Urothelium cell line (cell line): ENCODE results near the gene LMX1B.

Source experiments
- DNase-seq: peaks from one replicate; pipeline ENCODE4 v3.0.0; 2011; ENCODE audit warnings: low spot score, mixed read lengths
- FAIRE-seq: peaks from 2 replicates; lab custom pipeline; 2011; peaks lifted over from hg19 to GRCh38; lab: Jason Lieb, UNC

LMX1B gene

DNA sequence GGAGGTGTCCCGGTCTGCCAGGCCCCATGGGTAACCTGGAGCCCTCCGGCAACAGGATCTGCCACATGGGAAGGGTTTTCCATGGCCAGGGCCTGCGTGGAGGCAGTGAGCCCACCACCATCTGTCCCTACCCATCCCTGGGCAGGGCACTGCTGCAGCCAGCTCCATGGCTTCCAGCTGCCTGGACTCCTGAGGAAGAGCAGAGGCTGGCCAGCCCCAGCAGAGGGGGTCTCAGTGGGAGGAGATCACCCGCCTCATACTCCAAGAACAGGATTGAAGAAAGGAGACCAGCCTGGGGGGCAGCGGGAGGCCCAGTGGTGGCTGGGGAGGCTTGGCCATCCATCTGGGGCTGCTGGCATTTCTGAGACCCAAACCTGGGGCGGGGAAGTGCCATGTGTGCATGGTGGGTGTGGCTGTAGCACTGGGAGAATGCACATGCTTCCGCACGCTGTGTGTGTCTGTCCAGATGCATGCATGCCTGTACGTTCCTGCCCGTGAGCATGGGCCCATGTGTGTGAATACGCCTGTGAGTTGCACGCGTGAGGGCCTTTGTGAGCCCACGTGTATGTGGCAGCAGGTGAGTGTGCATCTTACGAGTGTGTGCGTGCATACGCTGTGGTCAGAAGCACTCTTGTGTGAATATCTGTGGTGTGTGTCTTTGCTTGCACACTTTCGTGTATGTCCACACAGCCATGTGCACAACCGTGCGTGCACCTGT, 78.5 kb downstream of the LMX1B start:
- DNase-seq (no peak), FAIRE-seq (no peak)

DNA sequence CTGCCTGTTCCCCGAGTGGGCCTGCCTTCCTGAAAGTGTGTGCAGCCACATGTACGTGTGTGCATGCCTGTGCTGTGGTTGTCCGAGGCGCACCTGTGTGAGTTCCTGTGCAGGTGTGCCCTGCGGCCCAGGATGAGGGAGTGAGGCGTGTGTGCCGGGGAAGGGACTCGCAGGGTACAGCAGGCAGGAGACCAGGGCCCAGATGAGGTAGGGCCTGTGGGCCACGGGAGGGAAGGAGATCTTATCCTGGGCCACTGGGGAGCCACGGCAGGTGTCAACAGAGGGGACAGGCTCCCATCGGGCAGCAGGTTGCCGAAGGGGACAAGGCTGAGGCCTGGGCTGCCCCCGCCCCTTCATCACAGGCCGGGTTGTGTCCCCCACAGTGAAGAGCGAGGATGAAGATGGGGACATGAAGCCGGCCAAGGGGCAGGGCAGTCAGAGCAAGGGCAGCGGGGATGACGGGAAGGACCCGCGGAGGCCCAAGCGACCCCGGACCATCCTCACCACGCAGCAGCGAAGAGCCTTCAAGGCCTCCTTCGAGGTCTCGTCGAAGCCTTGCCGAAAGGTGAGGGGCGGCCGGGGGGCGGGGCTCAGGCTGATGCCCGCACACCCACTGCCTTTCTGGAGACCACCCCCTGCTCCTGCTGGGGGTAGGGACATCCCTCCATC, 79.2 kb downstream of the LMX1B start:
- no peak for FAIRE-seq

DNA sequence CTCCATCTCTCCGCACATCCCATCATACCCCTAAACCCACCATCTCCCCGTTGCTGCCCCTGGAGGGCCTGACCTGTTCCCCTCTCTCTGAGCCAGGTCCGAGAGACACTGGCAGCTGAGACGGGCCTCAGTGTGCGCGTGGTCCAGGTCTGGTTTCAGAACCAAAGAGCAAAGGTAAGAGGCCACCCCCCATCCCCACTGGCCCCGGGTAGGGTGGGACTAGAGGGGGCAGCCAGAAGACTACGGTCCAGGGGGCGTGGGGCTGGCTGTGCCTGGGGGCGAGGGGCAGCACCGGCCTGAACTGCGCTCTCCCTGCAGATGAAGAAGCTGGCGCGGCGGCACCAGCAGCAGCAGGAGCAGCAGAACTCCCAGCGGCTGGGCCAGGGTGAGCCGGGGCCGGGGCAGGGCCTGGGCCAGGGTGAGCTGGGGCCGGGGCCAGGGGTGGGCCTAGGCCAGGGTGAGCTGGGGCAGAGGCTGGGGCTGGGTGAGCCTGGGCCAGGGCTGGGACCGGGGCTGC, 79.8 kb downstream of the LMX1B start:
- DNase-seq: no peak

More for the DNA sequence above, 79.2 kb downstream of the LMX1B start:
- DNase-seq: no peak

DNA sequence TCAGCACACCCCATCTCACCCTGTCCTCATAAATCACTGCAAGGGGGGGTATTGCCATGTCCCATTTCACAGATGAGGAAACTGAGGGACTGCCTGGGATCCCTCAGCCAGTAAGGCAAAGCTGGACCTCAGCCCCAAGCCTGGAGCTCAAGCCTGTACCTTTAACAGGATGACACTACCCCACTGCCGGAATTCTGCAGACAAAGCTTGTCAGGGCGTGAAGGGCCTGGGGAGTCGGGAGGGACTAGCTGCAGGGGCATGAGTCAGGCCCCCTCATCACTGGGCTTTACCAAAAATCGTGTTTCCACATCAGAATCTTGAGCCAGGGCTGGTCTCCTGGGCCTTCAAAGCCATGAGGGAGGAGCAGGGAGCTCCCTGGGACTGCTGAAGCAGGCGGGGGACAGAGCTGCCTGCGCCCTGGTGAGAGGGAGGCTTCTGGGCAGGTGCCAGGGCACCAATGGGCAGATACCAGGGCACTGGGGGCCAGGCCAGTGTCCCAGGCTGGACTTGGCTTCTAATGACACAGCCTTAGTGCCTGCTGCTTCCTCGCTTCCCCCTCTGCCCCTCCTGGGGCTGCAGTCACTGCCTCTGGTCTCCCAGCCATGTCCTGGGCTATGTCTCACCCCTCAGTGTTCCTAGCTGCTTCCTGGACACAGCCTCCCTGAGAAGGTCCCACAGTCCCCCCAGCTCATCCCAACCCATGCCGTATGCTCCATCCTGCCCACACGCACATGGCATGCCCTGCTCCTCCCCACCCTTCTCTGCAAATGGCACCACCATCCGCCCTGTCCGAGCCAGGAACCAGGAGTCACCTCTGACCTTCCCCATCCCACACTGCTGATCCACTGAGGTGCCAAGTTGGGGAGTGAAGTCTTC, 80.7 kb downstream of the LMX1B start:
- DNase-seq (no peak), FAIRE-seq (no peak)

More for the DNA sequence above, 79.8 kb downstream of the LMX1B start:
- no peak for FAIRE-seq

DNA sequence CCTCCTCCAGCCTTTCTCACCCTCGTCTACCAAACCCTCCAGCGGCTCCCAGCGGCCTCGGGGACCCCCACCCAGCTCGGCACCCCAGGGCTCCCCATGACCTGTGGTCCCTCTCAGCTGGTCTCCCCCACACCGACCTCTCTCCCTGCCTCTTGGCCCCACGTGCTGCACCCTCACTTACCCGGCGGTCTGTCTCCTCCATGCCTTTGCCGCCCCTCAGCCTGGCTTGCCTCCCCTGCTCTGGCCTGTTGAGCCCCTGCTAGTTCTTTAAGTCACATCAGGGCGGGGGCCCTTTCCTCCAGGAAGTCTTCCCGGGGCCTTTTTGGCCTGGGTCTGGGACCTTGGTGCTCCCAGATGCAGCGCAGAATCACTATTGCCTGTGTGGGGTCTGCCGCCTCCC, 81.5 kb downstream of the LMX1B start:
- DNase-seq: no peak

DNA sequence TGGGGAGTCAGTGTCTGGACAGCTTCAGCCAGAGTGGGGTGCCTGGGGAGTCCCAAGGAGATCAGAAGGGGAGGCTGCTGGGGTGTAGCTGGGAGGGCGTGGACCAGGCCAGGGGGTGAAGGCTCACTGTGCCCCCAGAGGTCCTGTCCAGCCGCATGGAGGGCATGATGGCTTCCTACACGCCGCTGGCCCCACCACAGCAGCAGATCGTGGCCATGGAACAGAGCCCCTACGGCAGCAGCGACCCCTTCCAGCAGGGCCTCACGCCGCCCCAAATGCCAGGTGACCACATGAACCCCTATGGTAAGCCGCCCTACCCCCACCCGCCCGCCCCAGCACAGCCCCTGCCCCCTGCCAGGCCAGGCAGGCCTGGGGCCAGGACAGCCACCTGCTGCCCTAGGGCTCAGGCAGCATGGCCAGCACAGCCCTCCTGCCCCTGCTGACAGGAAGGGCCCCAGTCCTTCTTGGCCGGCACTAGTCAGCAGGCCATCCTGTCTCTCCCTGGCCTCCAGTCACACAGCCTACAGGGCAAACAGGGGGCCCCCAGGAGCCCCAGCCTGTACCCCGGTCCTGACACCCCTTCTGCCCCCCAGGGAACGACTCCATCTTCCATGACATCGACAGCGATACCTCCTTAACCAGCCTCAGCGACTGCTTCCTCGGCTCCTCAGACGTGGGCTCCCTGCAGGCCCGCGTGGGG, 82.1 kb downstream of the LMX1B start:
- no peak for FAIRE-seq

More for the DNA sequence above, 81.5 kb downstream of the LMX1B start:
- FAIRE-seq: no peak

DNA sequence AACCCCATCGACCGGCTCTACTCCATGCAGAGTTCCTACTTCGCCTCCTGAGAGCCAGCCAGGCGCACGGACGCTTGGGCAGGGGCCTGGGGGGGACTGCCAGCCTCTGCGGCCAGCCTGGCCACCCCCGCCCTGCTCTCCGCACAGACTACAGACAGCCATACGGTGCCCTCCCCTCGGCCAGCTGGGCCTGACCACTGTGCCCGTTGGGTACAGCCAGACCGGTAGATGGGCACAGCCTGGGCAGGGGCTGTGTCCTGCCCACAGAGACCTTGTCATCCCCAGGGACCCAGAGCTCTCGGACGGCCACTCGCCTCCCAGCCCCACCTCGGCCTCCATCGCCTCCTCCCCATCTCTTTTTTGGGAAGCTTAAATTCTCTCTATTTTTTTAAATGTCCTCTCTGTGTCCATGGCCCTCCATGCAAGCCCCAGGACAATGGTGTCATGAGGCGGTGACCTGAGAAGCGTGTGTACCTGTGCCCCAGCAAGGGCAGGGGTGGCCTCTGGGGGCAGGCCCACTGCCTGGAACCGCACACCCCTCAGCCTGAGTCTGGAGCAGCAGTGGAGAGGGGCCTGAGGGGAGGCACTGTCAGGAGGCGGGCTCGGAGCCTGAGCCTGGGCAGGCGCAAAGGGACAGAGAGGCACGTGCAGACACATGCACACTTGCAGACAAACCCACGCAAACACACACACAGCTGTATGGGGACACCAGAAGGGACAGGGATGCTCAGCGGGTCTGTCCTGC, 82.8 kb downstream of the LMX1B start:
- FAIRE-seq (no peak), DNase-seq (no peak)

More for the DNA sequence above, 82.1 kb downstream of the LMX1B start:
- no peak for DNase-seq

DNA sequence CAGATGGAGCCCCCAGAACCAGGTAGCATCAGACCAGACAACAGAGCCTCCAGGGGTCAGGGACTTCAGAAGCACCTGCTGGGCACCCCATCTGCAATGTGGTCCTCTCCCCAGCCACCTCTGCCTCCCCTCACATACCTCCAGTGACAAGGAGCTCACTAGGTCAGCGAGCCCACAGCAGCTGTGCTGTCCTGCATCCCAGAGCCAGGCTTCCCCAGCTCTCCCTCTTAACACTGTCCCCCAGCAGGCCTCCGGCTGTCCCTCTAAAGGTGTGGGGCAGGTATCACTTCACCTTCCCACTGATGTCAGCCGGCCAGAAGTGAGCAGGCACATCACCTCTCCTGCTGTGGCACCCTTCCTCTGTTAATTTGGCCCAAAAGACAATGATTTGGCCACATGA, 83.6 kb downstream of the LMX1B start:
- DNase-seq (no peak), FAIRE-seq (no peak)

DNA sequence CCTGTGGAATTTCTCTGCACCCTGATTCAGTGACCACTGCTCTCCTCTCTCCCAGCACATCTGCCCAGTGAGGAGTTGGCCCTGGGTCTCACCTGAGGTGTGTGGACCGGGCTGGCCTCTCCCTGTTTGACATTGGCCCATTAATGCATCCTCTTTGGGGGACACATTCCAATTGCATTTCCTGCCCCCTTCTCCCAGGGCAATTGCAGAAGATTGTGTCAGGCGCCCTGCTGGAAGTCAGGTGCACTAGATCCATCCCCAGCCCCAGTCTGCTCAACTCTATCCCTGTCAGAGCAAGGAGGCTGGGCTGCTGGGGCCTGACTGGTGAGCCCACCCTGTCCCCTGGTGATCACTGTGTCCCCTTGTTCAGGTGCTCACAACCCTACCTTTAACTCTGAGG, 84.5 kb downstream of the LMX1B start:
- DNase-seq (no peak), FAIRE-seq (no peak)

DNA sequence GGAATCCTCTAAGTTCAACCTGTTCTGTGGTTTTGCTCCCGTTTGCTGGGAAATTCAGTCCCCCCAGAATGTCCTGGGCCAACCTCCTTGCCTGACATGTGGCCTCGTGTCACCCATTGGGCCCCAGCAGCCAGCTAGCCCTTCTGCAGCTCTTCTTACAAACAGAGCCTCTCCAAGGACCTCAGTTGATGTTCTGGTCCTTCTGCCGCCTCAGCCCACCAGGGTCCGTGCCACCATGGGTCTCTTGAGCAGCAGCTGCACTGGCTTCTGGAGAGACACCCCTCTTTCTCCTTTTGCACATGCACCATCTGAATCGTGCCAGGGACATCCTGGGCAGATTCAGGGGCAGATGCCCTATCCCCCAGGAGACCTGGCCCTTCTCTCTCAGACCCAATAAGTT, 85.0 kb downstream of the LMX1B start:
- FAIRE-seq: no peak

DNA sequence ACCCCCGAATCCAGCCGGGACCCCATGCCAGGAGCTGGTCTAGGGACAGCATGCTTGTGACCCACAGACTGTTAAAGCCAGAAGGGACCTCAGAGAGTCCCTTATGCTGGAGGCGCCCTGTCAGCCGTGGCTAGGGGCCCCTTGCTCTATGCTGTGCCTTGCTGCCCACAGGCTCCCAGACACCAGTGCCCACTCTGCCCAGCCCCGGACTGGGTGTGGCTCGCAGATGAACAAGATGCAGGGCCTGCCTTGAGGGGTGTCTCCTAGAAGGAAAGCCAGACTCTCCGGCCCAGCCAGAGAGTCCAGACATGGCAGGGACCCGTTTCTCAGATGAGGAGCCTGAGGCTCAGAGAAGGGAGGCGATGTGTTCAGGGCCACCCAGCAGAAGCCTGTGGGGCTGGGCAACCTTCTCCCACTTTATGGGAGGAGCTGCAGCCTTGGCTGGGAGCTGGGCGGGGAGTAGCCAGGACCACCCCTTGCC, 85.7 kb downstream of the LMX1B start:
- FAIRE-seq (no peak), DNase-seq (no peak)

More for the DNA sequence above, 85.0 kb downstream of the LMX1B start:
- DNase-seq: no peak

DNA sequence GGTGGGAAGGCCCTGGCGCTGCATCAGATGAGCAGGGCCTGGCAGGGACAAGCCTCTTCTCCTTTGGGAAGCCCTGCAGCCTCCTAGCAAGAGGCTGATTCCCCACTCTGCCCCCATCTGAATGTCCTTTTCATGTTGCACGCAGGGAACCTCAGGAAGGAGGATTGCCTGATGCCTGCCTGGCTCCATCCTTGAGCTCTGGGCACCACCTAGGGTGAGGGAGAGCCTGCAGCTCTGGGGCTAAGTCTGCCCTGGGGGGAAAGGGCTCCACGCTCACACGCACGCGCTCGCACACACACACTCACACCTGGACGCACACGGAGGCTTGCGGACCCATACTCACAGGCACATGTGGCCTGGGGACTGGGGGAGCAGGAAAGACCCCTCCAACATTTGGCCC, 86.6 kb downstream of the LMX1B start:
- FAIRE-seq (no peak), DNase-seq (no peak)

DNA sequence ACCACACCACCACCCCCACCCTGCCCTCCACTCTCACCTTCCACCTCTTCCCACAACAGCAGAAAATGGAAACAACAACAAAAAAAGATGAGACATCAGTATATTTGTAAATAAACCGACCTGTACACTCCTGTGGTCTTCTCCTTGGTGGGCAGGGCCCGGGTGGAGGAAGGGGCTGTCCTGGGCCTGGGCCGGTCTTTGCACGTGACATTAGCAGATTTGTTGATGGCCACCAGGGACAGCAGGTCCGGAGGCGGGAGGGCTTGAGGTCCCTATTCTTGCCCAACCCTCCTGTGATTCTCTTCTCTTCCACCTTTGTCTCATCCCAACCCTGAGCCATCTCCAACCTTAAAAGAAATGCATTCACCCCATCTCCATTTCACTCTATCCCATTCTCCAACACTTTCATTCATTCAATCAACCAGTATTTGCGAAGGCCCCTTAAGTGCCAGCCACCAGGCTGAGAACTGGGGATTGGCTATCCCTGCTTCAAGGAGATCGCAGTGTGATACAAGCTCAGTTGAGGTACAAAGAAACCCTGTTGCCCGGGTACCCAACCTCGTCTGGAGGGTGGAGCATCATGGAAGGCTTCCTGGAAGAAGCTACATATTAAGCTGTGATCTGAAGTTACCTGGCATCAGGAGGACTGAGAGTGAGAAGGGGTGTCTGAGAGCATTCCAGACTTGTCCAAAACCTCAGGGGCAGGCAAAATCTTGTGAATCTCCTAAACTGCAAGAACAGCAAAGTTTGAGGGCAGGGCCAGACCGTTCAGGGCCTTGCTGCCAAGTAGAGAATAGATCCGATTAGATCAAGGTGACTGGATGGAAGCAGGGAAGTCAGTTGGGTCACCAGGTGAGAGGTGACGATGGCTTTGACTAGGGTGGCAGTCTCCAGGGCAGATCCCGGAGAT, 87.4 kb downstream of the LMX1B start:
- DNase-seq (no peak), FAIRE-seq (no peak)

DNA sequence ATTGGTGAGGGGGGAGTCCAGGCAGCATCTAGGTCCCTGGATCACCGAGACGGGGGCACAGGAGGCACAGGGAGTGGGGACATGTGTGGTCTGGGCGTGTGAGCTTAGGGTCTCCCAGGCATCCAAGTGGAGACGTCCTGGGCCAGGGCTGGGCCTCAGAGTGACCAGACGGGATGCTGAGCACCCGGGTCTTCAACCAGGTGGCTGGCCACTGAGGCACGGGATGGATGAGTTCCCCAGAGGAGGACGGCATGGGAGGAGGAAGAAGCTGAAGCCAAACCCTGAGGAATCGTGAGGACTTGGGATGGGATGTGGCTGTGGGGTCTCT, 88.0 kb downstream of the LMX1B start:
- DNase-seq (no peak), FAIRE-seq (no peak)

DNA sequence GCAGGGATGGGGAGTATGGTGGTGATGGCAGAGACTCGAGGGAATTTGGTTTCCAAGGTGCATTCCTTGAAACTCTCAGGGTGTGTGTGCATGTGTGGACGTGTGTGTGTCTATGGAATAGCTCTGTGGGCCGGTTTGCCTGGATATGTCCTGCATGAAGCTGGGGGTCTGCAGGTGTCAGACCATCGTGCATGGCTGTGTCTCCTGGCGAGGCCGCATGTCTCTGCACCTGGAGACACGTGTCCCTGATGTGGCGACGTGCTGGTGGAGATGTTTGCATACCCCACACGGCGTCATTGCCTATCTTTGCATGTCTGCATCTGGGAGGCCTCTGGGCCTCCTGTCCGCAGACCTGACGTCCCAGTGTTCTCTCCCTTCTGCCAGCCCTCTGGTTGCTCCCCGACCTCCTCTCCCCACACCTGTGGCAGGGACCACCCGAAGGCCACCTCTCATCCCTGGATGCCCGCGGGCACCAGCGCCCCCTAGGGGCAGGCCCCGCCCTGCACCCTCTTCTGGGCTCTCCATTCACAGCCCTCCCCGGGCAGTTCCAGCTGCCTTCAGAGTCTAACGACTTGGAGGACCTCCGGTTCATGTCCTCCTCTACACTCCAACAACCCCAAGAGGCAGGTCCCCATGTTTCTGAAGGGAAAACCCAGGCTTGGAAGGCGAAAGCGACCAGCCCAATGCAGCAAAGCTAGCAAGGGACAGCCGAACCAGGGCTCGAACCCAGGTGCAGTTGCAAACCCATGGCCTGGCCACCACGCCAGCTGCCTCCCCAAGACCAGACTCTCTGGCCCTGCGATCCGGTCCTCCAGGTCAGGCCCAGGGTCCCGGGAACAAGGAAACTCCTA, 88.6 kb downstream of the LMX1B start:
- DNase-seq (peak; percentile 40), FAIRE-seq (no peak)

DNA sequence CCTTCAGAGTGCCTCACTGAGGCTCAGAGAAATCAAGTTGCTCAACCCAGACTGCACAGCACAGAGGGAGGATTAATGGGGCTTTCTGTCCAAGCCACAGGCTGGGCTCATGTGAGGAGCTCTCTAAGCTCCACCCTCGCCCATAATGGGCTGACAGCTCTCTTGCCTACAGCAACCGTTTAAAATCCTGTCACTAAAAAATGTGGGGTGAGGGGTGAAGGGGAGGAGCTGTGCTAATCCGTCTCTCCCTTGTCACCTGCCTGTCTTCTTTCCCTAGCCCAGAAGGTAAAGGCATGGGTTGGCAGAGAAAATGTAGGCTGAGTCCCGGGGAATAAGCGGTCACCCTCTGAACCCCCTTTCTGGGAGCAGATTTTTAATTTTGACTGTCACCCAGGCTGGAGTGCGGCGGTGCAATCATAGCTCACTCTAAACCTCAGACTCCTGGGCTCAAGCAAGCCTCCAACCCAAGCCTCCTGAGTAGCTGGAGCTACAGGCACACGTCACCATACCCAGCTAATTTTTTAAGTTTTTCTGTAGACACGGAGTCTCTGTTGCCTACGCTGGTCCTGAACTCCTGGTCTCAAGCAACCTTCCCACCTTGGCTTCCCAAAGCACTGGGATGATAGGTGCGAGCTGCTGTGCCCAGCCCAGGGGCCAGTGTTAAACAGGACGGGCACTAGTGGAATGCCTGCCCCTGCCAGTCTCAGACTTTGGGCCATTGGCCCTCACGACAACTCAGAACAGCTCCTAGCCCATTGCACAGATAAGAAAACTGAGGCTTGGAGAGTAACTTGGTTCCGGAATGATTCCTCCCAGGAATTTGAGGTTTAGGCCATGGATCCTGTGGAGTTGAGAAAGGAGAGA, 89.5 kb downstream of the LMX1B start:
- no peak for DNase-seq
- no peak for FAIRE-seq

DNA sequence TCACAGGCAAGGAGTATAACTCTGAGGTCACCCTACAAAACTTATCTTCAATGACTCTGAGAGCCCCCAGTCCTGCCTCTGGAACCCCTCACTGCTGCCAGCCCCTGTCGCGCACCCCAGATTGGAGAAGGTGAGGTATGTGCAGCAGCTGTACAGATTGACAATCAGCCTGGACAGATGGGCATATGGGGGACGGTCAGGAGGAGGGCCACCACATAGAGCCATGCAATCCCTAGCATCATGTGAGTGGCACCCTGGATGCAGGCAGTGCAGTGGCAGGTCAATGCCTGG, 90.1 kb downstream of the LMX1B start:
- DNase-seq (no peak), FAIRE-seq (no peak)
